HepG2 (cell line): ENCODE results near the gene SCNM1. TPM values are rescaled to one million over a fixed set of nuclear protein-coding genes. Genes with fewer than 3 reads are reported as not detected.

Source experiments
- AHR ChIP-seq: IDR thresholded peaks from 2 replicates; pipeline ENCODE4 v1.6.1; 2018; ENCODE audit warnings: missing genetic modification reagents, missing compliant biosample characterization
- E2F2 ChIP-seq: sonication (generic); formaldehyde crosslinking; IDR thresholded peaks from 2 replicates; pipeline ENCODE4 v1.4.0; 2020; ENCODE audit warnings: missing genetic modification reagents, borderline replicate concordance
- ETS1 ChIP-seq: sonication (generic); formaldehyde crosslinking; IDR thresholded peaks from 2 replicates; pipeline ENCODE4 v1.4.0; 2020; ENCODE audit warnings: missing genetic modification reagents
- FOXA1 ChIP-seq, 2 experiments: fragments of 450-650 bp in 1 of 2; sonication (generic) in 1 of 2; formaldehyde crosslinking in 1 of 2; IDR thresholded peaks; 2 replicates each; pipeline versions ENCODE4 v1.4.0 to v1.6.1; 2016 to 2020; ENCODE audit warnings: missing genetic modification reagents in 1 of 2
- HNF4A ChIP-seq: sonication (generic); formaldehyde crosslinking; IDR thresholded peaks from 2 replicates; pipeline ENCODE4 v1.4.0; 2020; ENCODE audit warnings: missing genetic modification reagents
- MYC ChIP-seq: sonication (generic); formaldehyde crosslinking; IDR thresholded peaks from 2 replicates; pipeline ENCODE4 v1.9.0; 2021; ENCODE audit warnings: missing genetic modification reagents, borderline replicate concordance
- MYPOP ChIP-seq: sonication (generic); formaldehyde crosslinking; IDR thresholded peaks from 2 replicates; pipeline ENCODE4 v1.8.1; 2023; ENCODE audit warnings: mild to moderate bottlenecking, moderate library complexity, missing genetic modification reagents
- NFIC ChIP-seq: IDR thresholded peaks from 2 replicates; pipeline ENCODE4 v1.6.1; 2012; ENCODE audit warnings: mild to moderate bottlenecking, low read length, inconsistent platforms
- PAXIP1 ChIP-seq: sonication (generic); formaldehyde crosslinking; conservative IDR thresholded peaks from 2 replicates; pipeline ENCODE4 v1.4.0; 2020; ENCODE audit warnings: mild to moderate bottlenecking, missing genetic modification reagents, moderate library complexity
- SKI ChIP-seq: fragments of 450-650 bp; IDR thresholded peaks from one replicate; pipeline ENCODE4 v1.6.1; 2018; ENCODE audit warnings: mild to moderate bottlenecking; ENCODE audit not compliant: partially characterized antibody
- SOX5 ChIP-seq: IDR thresholded peaks from 2 replicates; pipeline ENCODE4 v1.6.1; 2016; ENCODE audit warnings: borderline replicate concordance
- TRIM24 ChIP-seq: sonication (generic); formaldehyde crosslinking; IDR thresholded peaks from 2 replicates; pipeline ENCODE4 v1.8.0; 2022; ENCODE audit warnings: mild to moderate bottlenecking, missing genetic modification reagents
- ZBTB10 ChIP-seq: sonication (generic); formaldehyde crosslinking; IDR thresholded peaks from 2 replicates; pipeline ENCODE4 v1.4.0; 2020; ENCODE audit warnings: missing genetic modification reagents, borderline replicate concordance
- ZEB1 ChIP-seq: IDR thresholded peaks from 2 replicates; pipeline ENCODE4 v1.6.1; 2012; ENCODE audit warnings: mild to moderate bottlenecking, low read depth, inconsistent platforms; ENCODE audit not compliant: insufficient replicate concordance
- ZMYM2 ChIP-seq: sonication (generic); formaldehyde crosslinking; IDR thresholded peaks from 2 replicates; pipeline ENCODE4 v1.8.0; 2022; ENCODE audit warnings: mild to moderate bottlenecking, missing genetic modification reagents
- ZNF205 ChIP-seq: IDR thresholded peaks from 2 replicates; pipeline ENCODE4 v1.6.1; 2018; ENCODE audit warnings: missing biosample characterization, missing genetic modification reagents
- ZNF263 ChIP-seq: sonication (generic); formaldehyde crosslinking; IDR thresholded peaks from 2 replicates; pipeline ENCODE4 v1.4.0; 2020; ENCODE audit warnings: missing genetic modification reagents
- ZNF850 ChIP-seq: sonication (generic); formaldehyde crosslinking; conservative IDR thresholded peaks from 2 replicates; pipeline ENCODE4 v1.9.0; 2021; ENCODE audit warnings: mild to moderate bottlenecking, missing genetic modification reagents
- ZSCAN9 ChIP-seq: IDR thresholded peaks from 2 replicates; pipeline ENCODE4 v1.6.1; 2016; ENCODE audit warnings: borderline replicate concordance
- polyA plus RNA-seq, 8 experiments: library from polyadenylated mRNA; depleted of rRNA in 3 of 8; stranded (reverse) in 7 of 8; unstranded in 1 of 8; fragments of >200 nt; fragmentation: Illumina TruSeq in 4 of 8; extraction: Trizol in 4 of 8; gene quantifications; 2 replicates each; pipeline versions ENCODE4 v1.2.1 to v1.2.3, GENCODE V29; 2011 to 2016; ENCODE audit warnings: low read depth in 4 of 8, missing spikeins in 1 of 8, mixed read lengths in 1 of 8; ENCODE audit not compliant: insufficient read depth in 1 of 8
- total RNA-seq, 5 experiments: library from RNA; depleted of rRNA; stranded (reverse); fragments of >200 nt; fragmentation: Illumina TruSeq; extraction: Trizol; gene quantifications; 2 replicates each; pipeline ENCODE4 v1.2.3, GENCODE V29; 2016; ENCODE audit warnings: low read depth in 1 of 5

Gene SCNM1
- total and polyA plus RNA-seq, 2 of the 13 experiments (the other 11 are each of a cell fraction or from before 2014, with no cell fraction given) = 16.3 to 31.5 TPM

- TF ChIP-seq ZNF850 (CRISPR knock-in tag) (no peak), ZBTB10 (CRISPR knock-in tag) (peak; percentile 44; the same call in 1 of the 2 replicates), ZSCAN9 (CRISPR knock-in tag) (peak; percentile 62; the same call in 1 of the 2 replicates), ZNF263 (CRISPR knock-in tag) (0 out of 2 replicates have a peak, but pooled peaks have one; percentile 44), ZEB1 (peak; percentile 45), SKI (peak; percentile 35), NFIC (0 out of 2 replicates have a peak, but pooled peaks have one; percentile 21), HNF4A (CRISPR knock-in tag) (0 out of 2 replicates have a peak, but pooled peaks have one; percentile 13), TRIM24 (CRISPR knock-in tag) (no peak), ZMYM2 (CRISPR knock-in tag) (no peak), MYPOP (CRISPR knock-in tag) (peak; percentile 65), MYC (peak; percentile 88; the same call in 1 of the 2 replicates), E2F2 (CRISPR knock-in tag) (0 out of 2 replicates have a peak, but pooled peaks have one; percentile 24), SOX5 (CRISPR knock-in tag) (peak; percentile 51; the same call in 1 of the 2 replicates), AHR (peak; percentile 37; the same call in 1 of the 2 replicates), FOXA1 (IDR thresholded peaks at IDR 0.05) (no peak), FOXA1 (CRISPR knock-in tag; IDR thresholded peaks at IDR 0.05) (no peak), ETS1 (0 out of 2 replicates have a peak, but pooled peaks have one; percentile 75), ZNF205 (CRISPR knock-in tag) (peak; percentile 73), PAXIP1 (CRISPR knock-in tag) (peak; percentile 63)
These were observed 23.9 kb downstream of the SCNM1 start, which contains the start of gene VPS72 (continued) for GRCh38 chr1:151189637-151190445.
